PC-9 (cell line): Measurements from ENCODE around the gene CDC42BPB. TPM values are rescaled to one million over a fixed set of nuclear protein-coding genes. Genes with fewer than 3 reads are reported as not detected.

Experiments used
- BruUV-seq: library from RNA; stranded (reverse); fragments of 400-500 nt; replicated peaks from 2 replicates; lab custom pipeline; 2021; lab: Mats Ljungman, UMichigan
- CTCF ChIA-PET: fragments of 300-600 bp; sonication (Branson Sonifier 250); formaldehyde crosslinking; loops from one replicate; lab custom pipeline; 2022; ENCODE audit warnings: antibody characterized with exemption; lab: Charles Lee
- POLR2A ChIA-PET: fragments of 300-600 bp; sonication (Branson Sonifier 250); formaldehyde crosslinking; loops from one replicate; lab custom pipeline; 2022; ENCODE audit warnings: antibody characterized with exemption; ENCODE audit not compliant: unreplicated experiment; lab: Charles Lee
- DNase-seq, 2 experiments: peaks; one replicate each; pipeline versions ENCODE4 v3.0.0 to v3.0.0-alpha.2; 2015 to 2022; ENCODE audit warnings: mixed read lengths in 1 of 2
- H2AFZ ChIP-seq: fragments of 200-600 bp; sonication (generic); 2 replicates; pipeline ENCODE4 v1.8.1; 2017; ENCODE audit warnings: antibody characterized with exemption
- H3F3A ChIP-seq: fragments of 200-600 bp; sonication (generic); 2 replicates; pipeline ENCODE4 v1.8.1; 2017; ENCODE audit warnings: antibody characterized with exemption, mild to moderate bottlenecking, low read depth; ENCODE audit not compliant: insufficient read depth
- H3K27ac ChIP-seq: fragments of 200-600 bp; sonication (generic); 2 replicates; pipeline ENCODE4 v1.6.1; 2016; ENCODE audit warnings: mixed run types
- H3K27me3 ChIP-seq: fragments of 200-600 bp; sonication (generic); 2 replicates; pipeline ENCODE4 v1.6.1; 2016; ENCODE audit warnings: low read depth, mixed run types; ENCODE audit not compliant: insufficient read depth
- H3K36me3 ChIP-seq: fragments of 200-600 bp; sonication (generic); 2 replicates; pipeline ENCODE4 v1.6.1; 2016; ENCODE audit warnings: low read depth, mixed run types
- H3K4me1 ChIP-seq: fragments of 200-600 bp; sonication (generic); replicated peaks from 2 replicates; pipeline ENCODE4 v1.6.1; 2016; ENCODE audit warnings: mixed run types; ENCODE audit not compliant: insufficient read depth
- H3K4me2 ChIP-seq: fragments of 200-600 bp; sonication (generic); 2 replicates; pipeline ENCODE4 v1.6.1; 2017; ENCODE audit warnings: mixed run types
- H3K4me3 ChIP-seq: fragments of 200-600 bp; sonication (generic); 2 replicates; pipeline ENCODE4 v1.6.1; 2016; ENCODE audit warnings: mixed run types
- H3K79me2 ChIP-seq: fragments of 200-600 bp; sonication (generic); 2 replicates; pipeline ENCODE4 v1.6.1; 2017; ENCODE audit warnings: low read depth, mixed run types
- H3K9me2 ChIP-seq: fragments of 200-600 bp; sonication (generic); 2 replicates; pipeline ENCODE4 v1.8.1; 2017; ENCODE audit warnings: mild to moderate bottlenecking; ENCODE audit not compliant: insufficient read depth
- H3K9me3 ChIP-seq: fragments of 200-600 bp; sonication (generic); 2 replicates; pipeline ENCODE4 v1.8.1; 2016; ENCODE audit warnings: low read depth; ENCODE audit not compliant: insufficient read depth
- H4K20me1 ChIP-seq: fragments of 200-600 bp; sonication (generic); 2 replicates; pipeline ENCODE4 v1.8.1; 2017; ENCODE audit not compliant: insufficient read depth
- EZH2 ChIP-seq: fragments of 200-600 bp; sonication (generic); IDR thresholded peaks from 2 replicates; pipeline ENCODE4 v1.8.0; 2017; ENCODE audit warnings: antibody characterized with exemption, low read depth
- intact Hi-C: fragments of 100-400 bp; cut with micrococcal nuclease; formaldehyde crosslinking; loops from one replicate; pipeline ENCODE4 v1.10.0; 2022; ENCODE audit not compliant: unreplicated experiment
- total RNA-seq: library from RNA; stranded (reverse); gene quantifications from 2 replicates; pipeline ENCODE4 v1.2.3, GENCODE V29; 2021
- TF ChIP-seq, protein P1 (sequence below): fragments of 200-600 bp; sonication (generic); conservative IDR thresholded peaks from 2 replicates; pipeline ENCODE4 v1.6.1; 2017; ENCODE audit warnings: mixed run types, antibody characterized with exemption, mild to moderate bottlenecking, moderate library complexity

The CDC42BPB gene
- total RNA-seq, 1 experiment from 2014 or later = 203 TPM

GRCh38 chr14:102980409-102980810 is 76.9 kb downstream of the CDC42BPB start:
- POLR2A ChIA-PET = interaction anchor here (0.6 kb wide), 1 partner anchor 1319 kb away, joined by 6 read pairs; no protein-coding TSS in a partner anchor
- Histone ChIP-seq H3K27ac (no peak overlapping the region), H2AFZ (no peak overlapping the region), H3K4me1 (no peaks in the 10 kb centered on the region), H3K4me2 (no peak overlapping the region), H4K20me1 (no peaks in the 10 kb centered on the region), H3K79me2 (no peaks in the 10 kb centered on the region), H3K4me3 (no peak overlapping the region), H3F3A (peaks cover 25% of the 10 kb centered on the region; the same call in 1 of the 2 replicates), H3K27me3 (no peaks in the 10 kb centered on the region), H3K36me3 (peaks cover 66% of the 10 kb centered on the region), H3K9me3 (no peaks in the 10 kb centered on the region), H3K9me2 (no peaks in the 10 kb centered on the region)
- intact Hi-C loops = no loop called here
- no TSS peak for BruUV-seq
- no peak for TF ChIP-seq EZH2
- TF ChIP-seq, protein P1, sequence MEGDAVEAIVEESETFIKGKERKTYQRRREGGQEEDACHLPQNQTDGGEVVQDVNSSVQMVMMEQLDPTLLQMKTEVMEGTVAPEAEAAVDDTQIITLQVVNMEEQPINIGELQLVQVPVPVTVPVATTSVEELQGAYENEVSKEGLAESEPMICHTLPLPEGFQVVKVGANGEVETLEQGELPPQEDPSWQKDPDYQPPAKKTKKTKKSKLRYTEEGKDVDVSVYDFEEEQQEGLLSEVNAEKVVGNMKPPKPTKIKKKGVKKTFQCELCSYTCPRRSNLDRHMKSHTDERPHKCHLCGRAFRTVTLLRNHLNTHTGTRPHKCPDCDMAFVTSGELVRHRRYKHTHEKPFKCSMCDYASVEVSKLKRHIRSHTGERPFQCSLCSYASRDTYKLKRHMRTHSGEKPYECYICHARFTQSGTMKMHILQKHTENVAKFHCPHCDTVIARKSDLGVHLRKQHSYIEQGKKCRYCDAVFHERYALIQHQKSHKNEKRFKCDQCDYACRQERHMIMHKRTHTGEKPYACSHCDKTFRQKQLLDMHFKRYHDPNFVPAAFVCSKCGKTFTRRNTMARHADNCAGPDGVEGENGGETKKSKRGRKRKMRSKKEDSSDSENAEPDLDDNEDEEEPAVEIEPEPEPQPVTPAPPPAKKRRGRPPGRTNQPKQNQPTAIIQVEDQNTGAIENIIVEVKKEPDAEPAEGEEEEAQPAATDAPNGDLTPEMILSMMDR = no peak
- CTCF ChIA-PET = interaction anchor here (0.6 to 0.7 kb wide), 2 partner anchors 129 to 378 kb away, joined by 3 read pairs; no protein-coding TSS in a partner anchor
- DNase-seq = no peak

DNA sequence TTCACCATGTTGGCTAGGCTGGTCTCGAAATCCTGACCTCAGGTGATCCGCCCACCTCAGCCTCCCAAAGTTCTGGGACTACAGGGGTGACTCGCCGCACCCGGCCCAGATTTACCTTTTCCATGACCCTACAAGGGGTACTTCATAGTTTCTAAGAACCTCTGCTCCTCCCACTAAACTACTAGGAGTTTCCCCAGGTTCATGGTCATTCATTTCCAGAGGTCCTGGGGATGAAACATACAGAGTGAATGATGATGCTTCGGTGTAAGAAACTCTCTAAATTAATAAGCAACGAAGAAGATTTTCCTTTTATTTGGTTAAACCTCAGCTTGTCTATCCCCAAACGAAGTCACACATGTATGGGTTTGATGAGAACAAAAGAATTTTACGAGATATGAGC is 77.9 kb downstream of the CDC42BPB start:
- H4K20me1 ChIP-seq = no peaks in the 10 kb centered on the region
- POLR2A ChIA-PET = no interaction called here
- intact Hi-C loops = no loop called here
- no peak overlapping the region for H3K4me2 ChIP-seq
- peaks cover 33% of the 10 kb centered on the region; the same call in 1 of the 2 replicates for H3F3A ChIP-seq
- no peak overlapping the region for H3K27ac ChIP-seq
- H3K4me1 ChIP-seq = no peaks in the 10 kb centered on the region
- BruUV-seq = no TSS peak
- TF ChIP-seq, protein P1 = no peak
- no peak for TF ChIP-seq EZH2
- no peak for DNase-seq
- no peak overlapping the region for H3K4me3 ChIP-seq
- no peak overlapping the region for H2AFZ ChIP-seq
- H3K79me2 ChIP-seq = no peaks in the 10 kb centered on the region
- no peaks in the 10 kb centered on the region for H3K9me3 ChIP-seq
- CTCF ChIA-PET = no interaction called here
- H3K9me2 ChIP-seq = no peaks in the 10 kb centered on the region
- H3K27me3 ChIP-seq = no peaks in the 10 kb centered on the region
- peaks cover 63% of the 10 kb centered on the region for H3K36me3 ChIP-seq

GRCh38 chr14:102977475-102977874 is 79.9 kb downstream of the CDC42BPB start:
- POLR2A ChIA-PET = no interaction called here
- no peaks in the 10 kb centered on the region for H3K4me1 ChIP-seq
- no peaks in the 10 kb centered on the region for H3K9me2 ChIP-seq
- H3K4me2 ChIP-seq = no peak overlapping the region
- no peaks in the 10 kb centered on the region for H3K27me3 ChIP-seq
- CTCF ChIA-PET = no interaction called here
- H3K79me2 ChIP-seq = no peaks in the 10 kb centered on the region
- no peak overlapping the region for H2AFZ ChIP-seq
- H3K36me3 ChIP-seq = peaks cover 56% of the 10 kb centered on the region
- H3K4me3 ChIP-seq = no peak overlapping the region
- H3F3A ChIP-seq = peaks cover 39% of the 10 kb centered on the region; the same call in 1 of the 2 replicates
- H4K20me1 ChIP-seq = no peaks in the 10 kb centered on the region
- H3K27ac ChIP-seq = no peak overlapping the region
- no peaks in the 10 kb centered on the region for H3K9me3 ChIP-seq
- intact Hi-C loops = no loop called here
- no peak for DNase-seq
- TF ChIP-seq, protein P1 = no peak
- no peak for TF ChIP-seq EZH2
- no TSS peak for BruUV-seq
